Ovary (tissue), 3 donors: ENCODE measurements around the gene CHRNB1.

Experiments used
- POLR2A ChIP-seq: fragments of 450-650 bp; IDR thresholded peaks from one replicate; pipeline ENCODE4 v1.6.1; 2017; ENCODE audit warnings: antibody characterized with exemption, mild to moderate bottlenecking, moderate library complexity
- TF ChIP-seq, protein P1 (sequence below), 3 donors: fragments of 450-650 bp in 2 of 3; fragments of 200-600 bp in 1 of 3; IDR thresholded peaks; one replicate each; pipeline versions ENCODE4 v1.5.1 to v1.8.0; 2016 to 2022; ENCODE audit warnings: antibody characterized with exemption in 3 of 3, mild to moderate bottlenecking in 1 of 3
- donor health status: DM: no; HTN: no; CAD: no.

DNA sequence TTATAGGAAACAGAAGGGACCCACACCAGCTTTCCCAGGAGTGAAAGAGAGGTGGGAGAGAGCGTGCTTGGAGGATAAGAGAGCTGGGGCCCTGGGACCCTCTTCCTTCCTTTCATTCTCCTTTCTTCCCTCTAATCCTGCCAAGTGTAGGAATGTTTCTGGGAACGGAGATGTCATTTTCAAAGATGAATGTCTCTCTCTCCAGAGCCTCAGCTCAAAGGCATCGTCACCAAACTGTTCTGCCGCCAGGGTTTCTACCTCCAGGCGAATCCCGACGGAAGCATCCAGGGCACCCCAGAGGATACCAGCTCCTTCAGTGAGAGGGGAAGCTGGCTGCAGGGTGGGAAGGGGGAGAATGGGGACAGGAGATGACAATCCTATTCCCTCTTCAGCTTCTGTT is 3.6 kb upstream of the CHRNB1 start:
- TF ChIP-seq, protein P1, sequence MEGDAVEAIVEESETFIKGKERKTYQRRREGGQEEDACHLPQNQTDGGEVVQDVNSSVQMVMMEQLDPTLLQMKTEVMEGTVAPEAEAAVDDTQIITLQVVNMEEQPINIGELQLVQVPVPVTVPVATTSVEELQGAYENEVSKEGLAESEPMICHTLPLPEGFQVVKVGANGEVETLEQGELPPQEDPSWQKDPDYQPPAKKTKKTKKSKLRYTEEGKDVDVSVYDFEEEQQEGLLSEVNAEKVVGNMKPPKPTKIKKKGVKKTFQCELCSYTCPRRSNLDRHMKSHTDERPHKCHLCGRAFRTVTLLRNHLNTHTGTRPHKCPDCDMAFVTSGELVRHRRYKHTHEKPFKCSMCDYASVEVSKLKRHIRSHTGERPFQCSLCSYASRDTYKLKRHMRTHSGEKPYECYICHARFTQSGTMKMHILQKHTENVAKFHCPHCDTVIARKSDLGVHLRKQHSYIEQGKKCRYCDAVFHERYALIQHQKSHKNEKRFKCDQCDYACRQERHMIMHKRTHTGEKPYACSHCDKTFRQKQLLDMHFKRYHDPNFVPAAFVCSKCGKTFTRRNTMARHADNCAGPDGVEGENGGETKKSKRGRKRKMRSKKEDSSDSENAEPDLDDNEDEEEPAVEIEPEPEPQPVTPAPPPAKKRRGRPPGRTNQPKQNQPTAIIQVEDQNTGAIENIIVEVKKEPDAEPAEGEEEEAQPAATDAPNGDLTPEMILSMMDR (IDR thresholded peaks at IDR 0.05): no peak
- no peak for TF ChIP-seq POLR2A
